ENCODE measurements around the gene ACYP2.

DNA sequence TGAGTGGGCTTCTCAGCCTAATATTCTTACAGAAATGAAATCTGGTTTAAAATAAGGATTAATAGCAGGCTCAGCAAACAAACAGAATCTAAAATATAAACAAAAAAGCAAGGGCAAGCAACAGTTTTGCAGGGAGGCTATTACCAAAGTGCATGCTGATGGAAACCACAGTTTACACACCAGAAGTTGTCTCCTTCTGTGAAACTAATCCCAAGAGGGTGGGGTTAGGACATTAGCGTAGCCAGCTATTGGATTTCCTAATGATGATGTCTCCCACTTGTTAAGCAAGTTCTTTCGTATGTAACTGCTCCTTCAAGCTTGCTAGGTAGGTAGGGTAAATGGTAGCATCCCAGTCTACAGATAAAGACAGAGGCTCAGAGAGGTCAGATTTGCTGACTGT, 205.6 kb downstream of the ACYP2 start:
- no peak for TF ChIP-seq CTCF (IDR thresholded peaks at IDR 0.05)
- no peak for TF ChIP-seq POLR2A (IDR thresholded peaks at IDR 0.05)
